Measurements from ENCODE around the gene KISS1R.

Gene KISS1R

GRCh38 chr19:900302-901111 lies 16.6 kb upstream of the KISS1R start:
- no peak for DNase-seq

GRCh38 chr19:901216-902092 lies 15.7 kb upstream of the KISS1R start:
- no peak for DNase-seq

- no peak for DNase-seq
Observed at GRCh38 chr19:902093-902370, 15.1 kb upstream of the KISS1R start.

- no peak for DNase-seq
Observed at GRCh38 chr19:902446-903226, 14.5 kb upstream of the KISS1R start.

DNA sequence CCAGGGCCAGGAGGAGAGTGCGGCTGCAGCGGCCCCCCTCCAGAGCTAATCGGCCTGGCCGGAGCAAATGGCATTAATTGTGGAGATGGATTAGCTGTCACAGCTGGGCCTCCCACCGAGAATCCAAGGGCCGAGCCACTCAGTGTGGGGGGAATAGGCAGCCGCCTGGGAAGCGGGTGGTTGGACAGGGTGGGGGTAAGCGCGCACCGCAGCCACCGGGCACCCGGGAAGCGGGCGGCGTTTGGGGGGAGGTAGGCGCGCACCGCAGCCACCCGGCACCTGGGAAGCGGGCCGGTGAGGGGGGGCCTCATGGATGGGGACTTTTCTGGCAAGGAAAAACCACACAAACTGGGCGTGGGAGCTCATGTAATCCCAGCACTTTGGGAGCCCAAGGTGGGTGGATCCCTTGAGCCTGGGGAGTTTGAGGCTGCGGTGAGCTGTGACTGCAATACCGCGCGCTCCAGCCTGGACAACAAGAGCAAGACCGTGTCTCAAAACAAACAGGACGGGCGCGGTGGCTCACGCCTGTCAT lies 13.8 kb upstream of the KISS1R start:
- DNase-seq, result no peak

DNA sequence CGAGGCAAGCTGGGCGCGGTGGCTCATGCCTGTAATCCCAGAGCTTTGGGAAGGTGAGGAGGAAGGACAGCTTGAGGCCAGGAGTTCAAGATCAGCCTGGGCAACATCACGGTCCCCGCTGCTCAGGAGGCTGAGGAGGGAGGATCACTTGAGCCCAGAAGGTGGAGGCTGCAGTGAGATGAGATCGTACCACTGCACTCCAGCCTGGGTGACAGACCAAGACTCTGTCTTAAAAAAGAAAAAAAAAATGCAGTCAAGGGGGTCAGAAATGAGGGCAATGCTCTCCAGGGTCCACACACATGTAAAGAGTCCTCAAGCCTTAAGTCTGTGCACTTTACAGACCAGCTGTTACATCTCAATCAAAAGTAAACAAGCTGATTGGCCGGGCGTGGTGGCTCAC lies 12.6 kb upstream of the KISS1R start:
- DNase-seq, result no peak

DNA sequence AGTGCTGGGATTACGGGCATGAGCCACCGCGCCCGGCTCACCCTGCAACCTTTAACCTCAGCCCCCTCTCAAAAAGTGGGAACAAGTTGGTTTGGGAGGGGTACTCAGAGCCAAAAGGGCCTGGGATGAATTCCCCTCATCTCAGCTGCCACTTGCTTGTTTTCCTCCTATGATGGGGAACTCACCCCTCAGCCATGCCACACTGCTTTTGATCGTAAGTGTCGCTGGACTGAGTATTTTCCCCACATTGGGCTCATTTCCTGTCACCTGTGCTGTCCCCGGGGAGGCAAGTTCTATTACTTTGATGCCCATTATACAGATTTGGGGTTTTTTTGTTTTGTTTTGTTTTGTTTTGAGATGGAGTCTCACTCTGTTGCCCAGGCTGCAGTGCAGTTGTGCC lies 10.7 kb upstream of the KISS1R start:
- DNase-seq, result no peak

- no peak for DNase-seq
Observed at GRCh38 chr19:907183-907853, 9.8 kb upstream of the KISS1R start.

GRCh38 chr19:911197-912033 lies 5.7 kb upstream of the KISS1R start:
- no peak for DNase-seq

DNA sequence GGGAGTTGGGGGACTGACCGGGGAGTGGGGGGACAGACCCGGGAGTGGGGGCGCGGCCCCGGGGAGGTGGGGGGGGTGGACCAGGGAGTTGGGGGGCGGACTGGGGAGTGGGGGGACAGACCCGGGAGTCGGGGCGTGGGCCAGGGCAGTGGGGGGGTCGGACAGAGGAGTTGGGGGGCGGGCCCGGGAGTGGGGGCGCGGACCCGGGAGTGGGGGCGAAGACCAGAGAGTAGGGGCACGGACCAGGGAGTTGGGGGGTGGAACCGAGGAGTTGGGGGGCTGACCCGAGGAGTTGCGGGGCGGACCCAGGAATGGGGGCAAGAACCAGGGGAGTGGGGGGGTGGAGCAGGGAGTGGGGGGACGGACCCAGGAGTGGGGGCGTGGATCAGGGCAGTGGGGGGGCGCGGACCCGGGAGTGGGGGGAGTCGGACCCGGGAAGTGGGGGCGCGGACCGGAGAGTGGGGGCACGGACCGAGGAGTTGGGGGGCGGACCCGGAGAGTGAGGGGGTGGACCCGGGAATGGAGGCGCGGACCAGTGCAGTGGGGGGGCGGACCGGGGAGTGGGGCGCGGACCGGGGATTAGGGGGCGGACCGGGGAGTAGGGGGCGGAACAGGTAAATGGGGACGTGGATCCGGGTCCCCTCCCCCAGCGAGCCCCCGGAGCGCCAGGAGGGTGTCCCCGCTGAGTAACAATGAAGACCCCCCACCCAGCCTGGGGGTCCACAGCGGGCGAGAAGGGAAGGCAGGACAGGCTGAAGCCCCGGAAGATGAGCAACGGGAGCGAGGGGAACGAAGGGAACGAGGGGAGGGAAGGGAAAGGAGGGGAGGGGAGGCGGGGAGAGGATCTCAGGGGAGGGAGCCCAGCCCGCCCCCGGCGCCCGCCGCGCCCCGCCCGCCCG lies 4.7 kb upstream of the KISS1R start:
- DNase-seq, result no peak

- peak; percentile 26 to 31 for DNase-seq
Observed at GRCh38 chr19:913080-913748, 3.9 kb upstream of the KISS1R start, which contains the start of gene R3HDM4. Gene R3HDM4, minus strand, starts transcription at chr19:913219. Its CDS starts 62 bp downstream, at chr19:913157.

GRCh38 chr19:916645-917322 lies 349 bp upstream of the KISS1R start:
- DNase-seq, result no peak

GRCh38 chr19:918152-918437 lies 962 bp downstream of the KISS1R start:
- no peak for DNase-seq

DNA sequence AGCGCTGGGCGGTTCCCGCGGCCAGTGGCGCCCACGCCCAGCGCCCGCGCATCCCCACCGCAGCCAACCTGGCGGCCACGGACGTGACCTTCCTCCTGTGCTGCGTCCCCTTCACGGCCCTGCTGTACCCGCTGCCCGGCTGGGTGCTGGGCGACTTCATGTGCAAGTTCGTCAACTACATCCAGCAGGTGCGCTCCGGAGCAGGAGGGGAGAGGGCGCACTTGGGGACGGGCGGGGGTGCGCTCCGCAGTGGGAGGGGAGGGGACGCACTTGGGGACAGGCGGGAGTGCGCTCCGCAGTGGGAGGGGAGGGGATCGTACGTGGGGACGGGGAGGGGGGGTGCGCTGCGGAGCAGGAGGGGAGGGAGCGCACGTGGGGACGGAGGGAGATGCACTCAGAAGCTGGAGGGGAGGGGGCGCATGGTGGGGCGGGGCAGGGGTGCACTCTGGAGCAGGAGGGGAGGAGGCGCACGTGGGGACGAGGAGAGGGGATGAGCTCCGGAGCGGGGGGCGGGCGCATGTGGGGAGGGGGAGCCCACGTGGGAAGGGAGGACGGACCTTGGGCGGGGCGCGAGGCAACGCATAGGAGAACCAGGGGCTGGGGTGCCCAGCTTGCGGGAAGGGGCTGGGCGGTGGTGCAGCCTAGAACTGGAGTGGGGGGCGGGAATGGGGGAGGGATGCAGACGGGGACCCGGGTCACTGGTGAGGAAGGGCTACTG lies 1.5 kb downstream of the KISS1R start:
- no peak for DNase-seq

DNA sequence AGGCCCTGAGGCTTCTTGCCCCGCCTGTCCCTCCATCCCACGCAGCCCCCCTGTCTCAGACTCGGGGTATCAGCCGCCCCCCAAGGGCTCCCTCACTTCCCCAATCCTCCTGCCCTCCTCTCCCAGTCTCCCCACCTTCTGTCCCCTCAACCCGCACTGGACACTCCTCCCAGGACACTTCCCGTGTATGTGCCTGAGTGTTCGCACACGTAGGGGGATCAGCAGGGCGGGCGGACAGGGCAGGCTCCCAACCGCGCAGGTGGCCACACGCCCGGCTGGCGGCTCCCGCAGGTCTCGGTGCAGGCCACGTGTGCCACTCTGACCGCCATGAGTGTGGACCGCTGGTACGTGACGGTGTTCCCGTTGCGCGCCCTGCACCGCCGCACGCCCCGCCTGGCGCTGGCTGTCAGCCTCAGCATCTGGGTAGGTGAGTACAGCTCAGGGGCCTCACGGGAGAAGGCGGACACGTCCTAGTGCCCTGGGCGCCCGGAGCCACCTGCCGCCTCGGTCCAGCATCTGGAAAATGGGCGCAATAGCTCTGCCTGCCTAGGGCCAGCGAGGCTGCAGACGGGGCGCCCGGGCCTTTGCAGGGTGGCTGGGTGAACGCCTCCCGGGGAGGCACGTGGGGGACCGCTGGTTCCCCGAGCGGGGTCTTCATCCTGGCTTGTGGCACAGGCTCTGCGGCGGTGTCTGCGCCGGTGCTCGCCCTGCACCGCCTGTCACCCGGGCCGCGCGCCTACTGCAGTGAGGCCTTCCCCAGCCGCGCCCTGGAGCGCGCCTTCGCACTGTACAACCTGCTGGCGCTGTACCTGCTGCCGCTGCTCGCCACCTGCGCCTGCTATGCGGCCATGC lies 2.3 kb downstream of the KISS1R start:
- DNase-seq, result no peak

DNA sequence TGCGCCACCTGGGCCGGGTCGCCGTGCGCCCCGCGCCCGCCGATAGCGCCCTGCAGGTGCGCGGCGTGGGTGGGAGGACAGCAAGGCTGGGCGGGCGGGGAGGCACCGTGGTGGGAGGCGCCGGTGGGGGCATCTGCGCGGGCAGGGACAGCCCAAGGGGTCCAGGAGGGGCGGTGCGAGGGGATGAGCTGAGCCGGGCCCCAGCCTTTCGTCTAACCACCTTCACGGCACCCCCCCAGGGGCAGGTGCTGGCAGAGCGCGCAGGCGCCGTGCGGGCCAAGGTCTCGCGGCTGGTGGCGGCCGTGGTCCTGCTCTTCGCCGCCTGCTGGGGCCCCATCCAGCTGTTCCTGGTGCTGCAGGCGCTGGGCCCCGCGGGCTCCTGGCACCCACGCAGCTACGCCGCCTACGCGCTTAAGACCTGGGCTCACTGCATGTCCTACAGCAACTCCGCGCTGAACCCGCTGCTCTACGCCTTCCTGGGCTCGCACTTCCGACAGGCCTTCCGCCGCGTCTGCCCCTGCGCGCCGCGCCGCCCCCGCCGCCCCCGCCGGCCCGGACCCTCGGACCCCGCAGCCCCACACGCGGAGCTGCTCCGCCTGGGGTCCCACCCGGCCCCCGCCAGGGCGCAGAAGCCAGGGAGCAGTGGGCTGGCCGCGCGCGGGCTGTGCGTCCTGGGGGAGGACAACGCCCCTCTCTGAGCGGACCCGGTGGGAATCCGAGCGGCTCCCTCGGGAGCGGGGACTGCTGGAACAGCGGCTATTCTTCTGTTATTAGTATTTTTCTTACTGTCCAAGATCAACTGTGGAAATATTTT lies 3.1 kb downstream of the KISS1R start:
- peak; percentile 35 to 40 for DNase-seq

DNA sequence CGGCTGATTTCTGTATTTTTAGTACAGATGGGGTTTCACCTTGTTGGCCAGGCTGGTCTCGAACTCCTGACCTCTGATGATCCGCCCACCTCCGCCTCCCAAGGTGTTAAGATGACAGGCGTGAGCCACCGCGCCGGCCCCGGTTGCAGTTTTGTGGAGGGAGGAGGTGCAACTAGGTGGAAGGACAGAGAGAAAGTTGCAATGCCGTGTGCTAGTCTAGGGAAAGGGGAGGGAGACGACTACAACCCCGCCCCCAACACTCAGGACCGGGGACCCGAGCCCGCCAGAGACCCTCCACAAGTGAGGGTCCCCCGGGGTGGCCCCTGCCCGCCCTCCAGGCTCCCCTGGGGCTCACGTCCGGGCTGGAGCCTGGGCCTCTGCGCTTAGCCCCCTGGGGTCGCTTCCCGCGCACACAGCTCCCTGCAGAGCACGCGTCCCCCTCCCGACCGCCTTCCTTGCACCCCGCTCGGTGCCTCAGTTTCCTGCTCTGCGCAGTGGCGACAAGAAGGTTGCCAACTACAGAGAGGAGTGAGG lies 7.5 kb downstream of the KISS1R start:
- DNase-seq, result no peak
